C4-2B (cell line): ENCODE data around the gene LRRC41.

Experiments
- ZFX ChIP-seq: fragments of 450-650 bp; IDR thresholded peaks from 2 replicates; pipeline ENCODE4 v1.6.1; 2017
- TF ChIP-seq, protein P1 (sequence below): fragments of 450-650 bp; conservative IDR thresholded peaks from 2 replicates; pipeline ENCODE4 v1.5.1; 2017; ENCODE audit warnings: mild to moderate bottlenecking

- TF ChIP-seq, protein P1, sequence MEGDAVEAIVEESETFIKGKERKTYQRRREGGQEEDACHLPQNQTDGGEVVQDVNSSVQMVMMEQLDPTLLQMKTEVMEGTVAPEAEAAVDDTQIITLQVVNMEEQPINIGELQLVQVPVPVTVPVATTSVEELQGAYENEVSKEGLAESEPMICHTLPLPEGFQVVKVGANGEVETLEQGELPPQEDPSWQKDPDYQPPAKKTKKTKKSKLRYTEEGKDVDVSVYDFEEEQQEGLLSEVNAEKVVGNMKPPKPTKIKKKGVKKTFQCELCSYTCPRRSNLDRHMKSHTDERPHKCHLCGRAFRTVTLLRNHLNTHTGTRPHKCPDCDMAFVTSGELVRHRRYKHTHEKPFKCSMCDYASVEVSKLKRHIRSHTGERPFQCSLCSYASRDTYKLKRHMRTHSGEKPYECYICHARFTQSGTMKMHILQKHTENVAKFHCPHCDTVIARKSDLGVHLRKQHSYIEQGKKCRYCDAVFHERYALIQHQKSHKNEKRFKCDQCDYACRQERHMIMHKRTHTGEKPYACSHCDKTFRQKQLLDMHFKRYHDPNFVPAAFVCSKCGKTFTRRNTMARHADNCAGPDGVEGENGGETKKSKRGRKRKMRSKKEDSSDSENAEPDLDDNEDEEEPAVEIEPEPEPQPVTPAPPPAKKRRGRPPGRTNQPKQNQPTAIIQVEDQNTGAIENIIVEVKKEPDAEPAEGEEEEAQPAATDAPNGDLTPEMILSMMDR: no peak
- TF ChIP-seq ZFX: peak; percentile 37; the same call in 1 of the 2 replicates
These were observed 55.1 kb downstream of the LRRC41 start for GRCh38 chr1:46248122-46248920.
